ENCODE data around the gene KNDC1.

DNA sequence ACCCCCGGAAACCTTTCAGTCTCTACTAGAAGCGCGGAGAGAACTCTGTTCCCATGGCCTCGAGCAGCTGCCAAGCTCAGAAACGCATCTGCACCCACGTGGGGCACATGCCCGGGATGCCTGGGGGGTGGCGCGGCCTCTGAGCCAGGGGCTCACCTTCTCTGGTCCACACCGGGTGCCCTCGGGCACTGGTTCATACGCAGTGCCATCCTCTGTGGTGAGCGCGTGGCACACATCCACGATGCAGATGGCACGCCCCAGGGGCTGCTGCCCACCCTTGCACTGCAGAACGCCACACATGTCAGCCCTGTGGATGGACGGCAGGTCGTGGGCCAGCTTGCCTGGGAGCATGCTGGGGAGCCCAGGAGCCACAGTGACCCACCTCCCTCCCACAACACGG lies 110.2 kb downstream of the KNDC1 start:
- no peak for TF ChIP-seq POLR2A (IDR thresholded peaks at IDR 0.05; ENCODE audit: low read length)
- no peak for TF ChIP-seq GATA1 (IDR thresholded peaks at IDR 0.05; ENCODE audit: low read depth, low read length)

All from erythroblast (primary cell).